ENCODE data around the gene ZBTB17.
"Not testable (repeated sequence)": the region's sequence is repeated elsewhere in the genome, so short reads cannot be mapped to it uniquely, and the experiment has no call there.

DNA sequence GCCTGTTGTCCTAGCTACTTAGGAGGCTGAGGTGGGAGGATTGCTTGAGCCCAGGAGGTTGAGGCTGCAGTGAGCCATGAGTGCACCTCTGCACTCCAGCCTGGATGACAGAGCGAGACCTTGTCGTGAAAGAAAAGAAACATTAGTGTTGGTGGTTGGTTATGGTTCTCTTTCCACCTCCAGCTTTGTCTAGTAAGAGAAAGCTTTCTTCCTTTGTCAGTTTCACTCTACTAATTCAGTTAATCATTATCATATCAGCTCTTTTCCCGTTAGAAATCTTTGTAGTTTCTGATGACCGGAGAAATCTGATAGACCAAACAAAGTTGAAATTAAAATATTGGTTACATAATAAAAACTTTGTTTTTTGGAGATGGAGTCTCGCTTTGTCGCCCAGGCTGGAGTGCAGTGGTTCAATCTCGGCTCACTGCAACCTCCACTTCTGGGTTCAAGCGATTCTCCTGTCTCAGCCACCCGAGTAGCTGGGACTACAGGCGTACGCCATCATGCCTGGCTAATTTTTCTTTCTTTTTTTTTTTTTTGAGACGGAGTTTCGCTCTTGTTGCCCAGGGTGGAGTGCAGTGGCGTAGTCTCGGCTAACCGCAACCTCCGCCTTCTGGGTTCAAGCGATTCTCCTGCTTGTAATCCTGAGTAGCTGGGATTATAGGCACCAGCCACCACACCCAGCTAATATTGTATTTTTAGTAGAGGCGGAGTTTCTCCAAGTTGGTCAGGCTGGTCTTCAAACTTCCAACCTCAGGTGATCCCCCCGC is 78.9 kb downstream of the ZBTB17 start:
- TF ChIP-seq CEBPB (IDR thresholded peaks at IDR 0.05; ENCODE audit: low read depth, low read length); CTCF (conservative IDR thresholded peaks at IDR 0.05; ENCODE audit: low read depth, low read length): not testable (repeated sequence)
